H9 (cell line): ENCODE measurements around the gene TBC1D1. TPM values are rescaled to one million over a fixed set of nuclear protein-coding genes. Genes with fewer than 3 reads are reported as not detected.

Experiments
- DNase-seq: peaks from one replicate; pipeline ENCODE4 v3.0.0-alpha.2; 2017
- H2AFZ ChIP-seq: one replicate; pipeline ENCODE4 v1.6.1; 2013; ENCODE audit warnings: mild to moderate bottlenecking, low read length, control low read depth, moderate library complexity
- H2AK5ac ChIP-seq: 2 replicates; pipeline ENCODE4 v1.6.1; 2013; ENCODE audit warnings: low read length, control low read depth, mixed read lengths; ENCODE audit not compliant: insufficient read length
- H2BK120ac ChIP-seq: one replicate; pipeline ENCODE4 v1.6.1; 2013; ENCODE audit warnings: low read depth, mild to moderate bottlenecking, low read length, control low read depth, inconsistent platforms; ENCODE audit not compliant: poor library complexity, severe bottlenecking
- H2BK12ac ChIP-seq: 2 replicates; pipeline ENCODE4 v1.6.1; 2013; ENCODE audit warnings: low read length, control low read depth, mixed read lengths, low read depth; ENCODE audit not compliant: insufficient read length
- H2BK15ac ChIP-seq: 2 replicates; pipeline ENCODE4 v1.6.1; 2013; ENCODE audit warnings: low read depth, low read length, control low read depth
- H2BK20ac ChIP-seq: one replicate; pipeline ENCODE4 v1.6.1; 2013; ENCODE audit warnings: low read depth, mild to moderate bottlenecking, low read length, control low read depth, inconsistent platforms; ENCODE audit not compliant: poor library complexity, severe bottlenecking
- H2BK5ac ChIP-seq: 2 replicates; pipeline ENCODE4 v1.6.1; 2013; ENCODE audit warnings: low read length, control low read depth, mixed read lengths; ENCODE audit not compliant: insufficient read length
- H3K14ac ChIP-seq: 2 replicates; pipeline ENCODE4 v1.6.1; 2013; ENCODE audit warnings: low read length, control low read depth; ENCODE audit not compliant: insufficient read depth
- H3K18ac ChIP-seq: 2 replicates; pipeline ENCODE4 v1.6.1; 2013; ENCODE audit warnings: low read depth, mild to moderate bottlenecking, mixed read lengths, low read length, control low read depth; ENCODE audit not compliant: insufficient read length
- H3K23ac ChIP-seq: 2 replicates; pipeline ENCODE4 v1.6.1; 2013; ENCODE audit warnings: low read length, control low read depth, mixed read lengths, low read depth; ENCODE audit not compliant: insufficient read length
- H3K23me2 ChIP-seq: 2 replicates; pipeline ENCODE4 v1.6.1; 2013; ENCODE audit warnings: low read depth, mild to moderate bottlenecking, mixed read lengths, low read length, control low read depth; ENCODE audit not compliant: insufficient read length, poor library complexity, severe bottlenecking
- H3K27ac ChIP-seq: 2 replicates; pipeline ENCODE4 v1.5.1; 2013; ENCODE audit warnings: low read length, control low read depth, mixed read lengths, low read depth; ENCODE audit not compliant: insufficient read length
- H3K27me3 ChIP-seq: 2 replicates; pipeline ENCODE4 v1.6.1; 2013; ENCODE audit warnings: low read length, control low read depth, inconsistent platforms; ENCODE audit not compliant: insufficient read depth
- H3K4ac ChIP-seq: 2 replicates; pipeline ENCODE4 v1.6.1; 2013; ENCODE audit warnings: low read depth, mild to moderate bottlenecking, control low read depth, inconsistent platforms, low read length, moderate library complexity
- H3K4me1 ChIP-seq: 2 replicates; pipeline ENCODE4 v1.6.1; 2013; ENCODE audit warnings: low read length, control low read depth, inconsistent platforms; ENCODE audit not compliant: insufficient read depth
- H3K4me2 ChIP-seq: 2 replicates; pipeline ENCODE4 v1.6.1; 2013; ENCODE audit warnings: low read length, control low read depth, mixed read lengths; ENCODE audit not compliant: insufficient read length, insufficient read depth
- H3K56ac ChIP-seq: 2 replicates; pipeline ENCODE4 v1.6.1; 2013; ENCODE audit warnings: low read depth, mild to moderate bottlenecking, mixed read lengths, low read length, control low read depth; ENCODE audit not compliant: insufficient read length
- H3K79me1 ChIP-seq: 2 replicates; pipeline ENCODE4 v1.6.1; 2013; ENCODE audit warnings: low read depth, mild to moderate bottlenecking, moderate library complexity, low read length, control low read depth, inconsistent platforms; ENCODE audit not compliant: insufficient read depth, poor library complexity, severe bottlenecking
- H3K79me2 ChIP-seq: 2 replicates; pipeline ENCODE4 v1.6.1; 2013; ENCODE audit warnings: low read length, control low read depth, inconsistent platforms; ENCODE audit not compliant: insufficient read depth
- H3K9ac ChIP-seq: 2 replicates; pipeline ENCODE4 v1.6.1; 2013; ENCODE audit warnings: low read length, control low read depth, mixed read lengths; ENCODE audit not compliant: insufficient read length; ENCODE audit errors: extremely low read depth
- H3K9me3 ChIP-seq: one replicate; pipeline ENCODE4 v1.6.1; 2013; ENCODE audit warnings: low read depth, low read length, inconsistent platforms; ENCODE audit not compliant: control insufficient read depth
- H3T11ph ChIP-seq: one replicate; pipeline ENCODE4 v1.6.1; 2013; ENCODE audit warnings: mild to moderate bottlenecking, low read length, control low read depth, inconsistent platforms
- H4K20me1 ChIP-seq: one replicate; pipeline ENCODE4 v1.6.1; 2013; ENCODE audit not compliant: control insufficient read depth, insufficient read length, insufficient read depth
- H4K5ac ChIP-seq: 2 replicates; pipeline ENCODE4 v1.6.1; 2013; ENCODE audit warnings: low read depth, mild to moderate bottlenecking, mixed read lengths, low read length, control low read depth; ENCODE audit not compliant: insufficient read length
- H4K8ac ChIP-seq: replicated peaks from 2 replicates; pipeline ENCODE4 v1.6.1; 2013; ENCODE audit warnings: low read length, control low read depth, mixed read lengths, low read depth; ENCODE audit not compliant: insufficient read length
- H4K91ac ChIP-seq: 2 replicates; pipeline ENCODE4 v1.6.1; 2013; ENCODE audit warnings: low read depth, mild to moderate bottlenecking, moderate library complexity, mixed read lengths, low read length, control low read depth; ENCODE audit not compliant: insufficient read length
- H3K27ac Mint-ChIP-seq, 3 experiments: 2 replicates in 2 of 3; 3 replicates in 1 of 3; pipeline ENCODE4 v1.8.0; 2020 to 2021; ENCODE audit warnings: mixed read lengths in 3 of 3, mild to moderate bottlenecking in 1 of 3, moderate library complexity in 1 of 3
- H3K27me3 Mint-ChIP-seq: 2 replicates; pipeline ENCODE4 v1.8.0; 2021; ENCODE audit warnings: low read depth, mild to moderate bottlenecking, moderate library complexity, mixed read lengths
- H3K36me3 Mint-ChIP-seq, 3 experiments: 2 replicates in 2 of 3; 3 replicates in 1 of 3; pipeline ENCODE4 v1.8.0; 2020 to 2021; ENCODE audit warnings: low read depth in 3 of 3, mixed read lengths in 3 of 3; ENCODE audit not compliant: insufficient read depth in 1 of 3
- H3K4me1 Mint-ChIP-seq, 2 experiments: 2 replicates each; pipeline ENCODE4 v1.8.0; 2020; ENCODE audit warnings: mixed read lengths in 2 of 2
- H3K4me3 Mint-ChIP-seq, 2 experiments: 2 replicates in 1 of 2; 3 replicates in 1 of 2; pipeline ENCODE4 v1.8.0; 2020 to 2021; ENCODE audit warnings: mild to moderate bottlenecking in 2 of 2, mixed read lengths in 2 of 2, moderate library complexity in 1 of 2
- H3K9me3 Mint-ChIP-seq, 2 experiments: 2 replicates in 1 of 2; 3 replicates in 1 of 2; pipeline ENCODE4 v1.8.0; 2020; ENCODE audit warnings: mild to moderate bottlenecking in 2 of 2, mixed read lengths in 2 of 2, moderate library complexity in 1 of 2
- WGBS: extraction: QIAGEN DNeasy Blood & Tissue Kit; methylation state at CpG from one replicate; pipeline ENCODE4 v1.1.7; 2013; ENCODE audit warnings: missing lambda C conversion rate, low lambda C conversion rate, mixed read lengths; ENCODE audit not compliant: insufficient read length; ENCODE audit errors: extremely low coverage; 5-methylcytosine and 5-hydroxymethylcytosine counted together
- total RNA-seq: library from RNA; stranded (reverse); gene quantifications from 2 replicates; pipeline ENCODE4 v1.2.1, GENCODE V29; 2021
- TF ChIP-seq, protein P1 (sequence below): fragments of 200-600 bp; sonication (generic); conservative IDR thresholded peaks from 3 replicates; pipeline ENCODE4 v1.8.0; 2021; ENCODE audit warnings: antibody characterized with exemption, mild to moderate bottlenecking

Gene TBC1D1
- total RNA-seq, 1 experiment from 2014 or later = 109 TPM

DNA sequence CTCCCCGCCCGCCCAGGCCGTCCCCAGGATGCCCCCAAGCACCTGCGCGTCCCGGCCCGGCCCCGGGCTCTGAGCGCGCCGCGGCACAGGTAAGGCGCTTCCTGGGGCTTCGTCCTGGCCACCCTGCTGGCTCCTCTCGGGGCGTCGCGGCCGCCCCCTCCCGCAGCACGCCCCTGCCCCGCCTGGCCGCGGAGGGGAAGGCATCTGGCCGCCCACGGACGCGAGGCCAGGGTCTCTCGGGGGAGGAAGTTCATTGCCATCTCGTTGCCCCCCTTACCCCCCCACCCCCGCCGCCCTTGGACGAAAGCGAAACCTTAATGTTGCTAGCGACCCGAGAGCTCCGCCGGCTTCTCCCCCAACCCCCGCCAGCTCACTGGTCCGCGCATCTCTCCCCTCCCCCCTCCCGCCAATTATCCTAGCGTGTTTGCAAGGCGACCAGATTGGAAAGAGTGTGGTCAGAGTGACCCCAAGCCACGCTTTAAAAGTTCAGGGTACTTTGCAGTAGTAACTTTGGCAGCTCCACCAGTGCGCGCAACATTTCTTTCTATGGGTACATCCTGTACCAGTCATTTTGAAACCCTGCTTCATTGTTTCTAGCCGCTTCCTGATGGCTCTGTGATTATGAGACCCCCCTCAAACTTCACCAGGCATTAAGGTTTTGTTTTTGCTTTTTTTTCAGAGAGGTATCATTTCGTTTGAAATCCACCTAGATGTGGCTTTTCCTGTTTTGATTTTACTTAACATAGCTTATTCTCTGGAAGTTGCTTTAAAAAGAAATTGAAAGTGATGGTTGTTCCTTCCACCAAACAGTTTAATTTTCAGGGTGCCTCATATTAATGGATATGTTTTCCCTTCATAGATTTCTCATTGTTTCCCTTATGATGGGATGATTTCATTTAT, 626 bp downstream of the TBC1D1 start:
- no CpG with 5 or more reads among the region's 49 CpGs for WGBS
- Histone ChIP-seq H3K14ac (no peak overlapping the region; the same call in 1 of the 2 replicates), H3K23ac (no peak overlapping the region), H3K27ac (no peak overlapping the region), H2BK20ac (no peak overlapping the region), H2BK15ac (no peak overlapping the region), H3K18ac (no peak overlapping the region), H3K79me2 (no peaks in the 10 kb centered on the region), H2BK5ac (no peak overlapping the region), H3K4me1 (no peaks in the 10 kb centered on the region), H3K79me1 (no peaks in the 10 kb centered on the region), H3T11ph (no peak overlapping the region), H3K4me2 (peak overlapping the region; percentile 71), H3K9me3 (no peaks in the 10 kb centered on the region), H3K4ac (no peak overlapping the region), H4K20me1 (no peaks in the 10 kb centered on the region), H4K8ac (no peak overlapping the region), H3K56ac (no peak overlapping the region), H2AK5ac (no peak overlapping the region), H3K9ac (no peak overlapping the region), H3K27me3 (peaks cover 15% of the 10 kb centered on the region), H2BK120ac (no peak overlapping the region), H2BK12ac (no peak overlapping the region), H3K23me2 (peaks cover 9% of the 10 kb centered on the region), H4K91ac (no peak overlapping the region), H4K5ac (no peak overlapping the region), H2AFZ (no peak overlapping the region)
- TF ChIP-seq, protein P1, sequence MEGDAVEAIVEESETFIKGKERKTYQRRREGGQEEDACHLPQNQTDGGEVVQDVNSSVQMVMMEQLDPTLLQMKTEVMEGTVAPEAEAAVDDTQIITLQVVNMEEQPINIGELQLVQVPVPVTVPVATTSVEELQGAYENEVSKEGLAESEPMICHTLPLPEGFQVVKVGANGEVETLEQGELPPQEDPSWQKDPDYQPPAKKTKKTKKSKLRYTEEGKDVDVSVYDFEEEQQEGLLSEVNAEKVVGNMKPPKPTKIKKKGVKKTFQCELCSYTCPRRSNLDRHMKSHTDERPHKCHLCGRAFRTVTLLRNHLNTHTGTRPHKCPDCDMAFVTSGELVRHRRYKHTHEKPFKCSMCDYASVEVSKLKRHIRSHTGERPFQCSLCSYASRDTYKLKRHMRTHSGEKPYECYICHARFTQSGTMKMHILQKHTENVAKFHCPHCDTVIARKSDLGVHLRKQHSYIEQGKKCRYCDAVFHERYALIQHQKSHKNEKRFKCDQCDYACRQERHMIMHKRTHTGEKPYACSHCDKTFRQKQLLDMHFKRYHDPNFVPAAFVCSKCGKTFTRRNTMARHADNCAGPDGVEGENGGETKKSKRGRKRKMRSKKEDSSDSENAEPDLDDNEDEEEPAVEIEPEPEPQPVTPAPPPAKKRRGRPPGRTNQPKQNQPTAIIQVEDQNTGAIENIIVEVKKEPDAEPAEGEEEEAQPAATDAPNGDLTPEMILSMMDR = no peak
- peaks cover 78% of the 10 kb centered on the region for H3K27me3 Mint-ChIP-seq
- H3K4me3 Mint-ChIP-seq = peak overlapping the region; percentile 66 to 87
- peaks cover 11 to 12% of the 10 kb centered on the region in 2 experiments for H3K4me1 Mint-ChIP-seq
- peak; percentile 46 for DNase-seq
- H3K9me3 Mint-ChIP-seq = no peaks in the 10 kb centered on the region; a peak in 1 of 5 replicates
- H3K27ac Mint-ChIP-seq = no peak overlapping the region
- H3K36me3 Mint-ChIP-seq = no peaks in the 10 kb centered on the region; a peak in 1 of 7 replicates
